Suprapubic skin (tissue), 4 donors: ENCODE measurements around the gene ZNF664. TPM values are rescaled to one million over a fixed set of nuclear protein-coding genes. Genes with fewer than 3 reads are reported as not detected.

Source experiments
- DNase-seq, 2 donors: peaks; one replicate each; pipeline ENCODE4 v3.0.0-alpha.2; 2019; ENCODE audit warnings: low spot score in 2 of 2
- H3K27ac ChIP-seq: fragments of 200-600 bp; sonication (generic); one replicate; pipeline ENCODE4 v1.5.1; 2019
- H3K27me3 ChIP-seq: fragments of 200-600 bp; sonication (generic); one replicate; pipeline ENCODE4 v1.5.1; 2019
- H3K36me3 ChIP-seq: fragments of 200-600 bp; sonication (generic); one replicate; pipeline ENCODE4 v1.5.1; 2019
- H3K4me1 ChIP-seq: fragments of 200-600 bp; sonication (generic); one replicate; pipeline ENCODE4 v1.5.1; 2019
- H3K4me3 ChIP-seq: fragments of 200-600 bp; sonication (generic); one replicate; pipeline ENCODE4 v1.5.1; 2019; ENCODE audit warnings: mild to moderate bottlenecking
- H3K9me3 ChIP-seq: fragments of 200-600 bp; sonication (generic); one replicate; pipeline ENCODE4 v1.5.1; 2019
- CTCF ChIP-seq, 2 donors: fragments of 200-600 bp in 1 of 2; fragments of 450-650 bp in 1 of 2; sonication (generic) in 1 of 2; IDR thresholded peaks; one replicate each; pipeline ENCODE4 v1.5.1; 2016 to 2019; ENCODE audit warnings: antibody characterized with exemption in 2 of 2, mild to moderate bottlenecking in 1 of 2, moderate library complexity in 1 of 2
- EP300 ChIP-seq: sonication (generic); formaldehyde crosslinking; IDR thresholded peaks from one replicate; pipeline ENCODE4 v1.6.1; 2017; ENCODE audit warnings: antibody characterized with exemption
- POLR2A ChIP-seq, 2 donors: fragments of 450-650 bp; IDR thresholded peaks; one replicate each; pipeline ENCODE4 v1.6.1; 2017; ENCODE audit warnings: antibody characterized with exemption in 2 of 2, mild to moderate bottlenecking in 2 of 2, moderate library complexity in 2 of 2
- POLR2AphosphoS5 ChIP-seq, 3 donors: sonication (generic); formaldehyde crosslinking; IDR thresholded peaks; one replicate each; pipeline ENCODE4 v1.6.1; 2017; ENCODE audit warnings: antibody characterized with exemption in 3 of 3
- WGBS: methylation state at CpG from one replicate; pipeline ENCODE4 v1.1.5; 2018; 5-methylcytosine and 5-hydroxymethylcytosine counted together
- total RNA-seq, 4 donors: library from RNA; depleted of rRNA; stranded (reverse); fragments of >200 nt; gene quantifications; one replicate each; pipeline ENCODE4 v1.1.0, GENCODE V29; 2016

Gene ZNF664
- total RNA-seq, 4 donors from 2014 or later = 29.6 to 39.6 (median 32.8) TPM

GRCh38 chr12:123987022-123987421 is 14.0 kb downstream of the ZNF664 start:
- no peaks in the 10 kb centered on the region for H3K9me3 ChIP-seq
- no peak overlapping the region for H3K4me3 ChIP-seq
- DNase-seq = no peak
- peaks cover 27% of the 10 kb centered on the region for H3K36me3 ChIP-seq
- no peaks in the 10 kb centered on the region for H3K27me3 ChIP-seq
- peaks cover 17% of the 10 kb centered on the region for H3K4me1 ChIP-seq
- TF ChIP-seq CTCF (IDR thresholded peaks at IDR 0.05) (no peak), POLR2AphosphoS5 (IDR thresholded peaks at IDR 0.05) (no peak), EP300 (no peak), POLR2A (IDR thresholded peaks at IDR 0.05) (no peak)
- H3K27ac ChIP-seq = no peak overlapping the region
- WGBS = 86% methylated on average over 2 of the region's 2 CpGs

GRCh38 chr12:123989168-123989567 is 16.2 kb downstream of the ZNF664 start:
- H3K27ac ChIP-seq = no peak overlapping the region
- H3K27me3 ChIP-seq = no peaks in the 10 kb centered on the region
- DNase-seq = no peak
- H3K36me3 ChIP-seq = peaks cover 19% of the 10 kb centered on the region
- TF ChIP-seq POLR2A (IDR thresholded peaks at IDR 0.05) = no peak
- no peak for TF ChIP-seq CTCF (IDR thresholded peaks at IDR 0.05)
- no peak for TF ChIP-seq EP300
- TF ChIP-seq POLR2AphosphoS5 (IDR thresholded peaks at IDR 0.05) = no peak
- peaks cover 23% of the 10 kb centered on the region for H3K4me1 ChIP-seq
- WGBS = 95% methylated on average over 5 of the region's 5 CpGs
- H3K9me3 ChIP-seq = no peaks in the 10 kb centered on the region
- H3K4me3 ChIP-seq = no peak overlapping the region

GRCh38 chr12:123989753-123990152 is 16.7 kb downstream of the ZNF664 start:
- no peaks in the 10 kb centered on the region for H3K27me3 ChIP-seq
- H3K27ac ChIP-seq = no peak overlapping the region
- H3K4me3 ChIP-seq = no peak overlapping the region
- H3K9me3 ChIP-seq = no peaks in the 10 kb centered on the region
- DNase-seq = no peak
- H3K36me3 ChIP-seq = peaks cover 19% of the 10 kb centered on the region
- TF ChIP-seq POLR2AphosphoS5 (IDR thresholded peaks at IDR 0.05) = no peak
- WGBS = 87% methylated on average over 1 of the region's 1 CpG
- H3K4me1 ChIP-seq = peaks cover 23% of the 10 kb centered on the region

- WGBS = 73% methylated on average over 4 of the region's 4 CpGs
- H3K36me3 ChIP-seq = peaks cover 19% of the 10 kb centered on the region
- TF ChIP-seq CTCF (IDR thresholded peaks at IDR 0.05) = no peak
- TF ChIP-seq EP300 = no peak
- no peak for TF ChIP-seq POLR2A (IDR thresholded peaks at IDR 0.05)
- TF ChIP-seq POLR2AphosphoS5 (IDR thresholded peaks at IDR 0.05) = no peak
- H3K27me3 ChIP-seq = no peaks in the 10 kb centered on the region
- H3K4me1 ChIP-seq = peaks cover 28% of the 10 kb centered on the region
- no peaks in the 10 kb centered on the region for H3K9me3 ChIP-seq
- no peak overlapping the region for H3K4me3 ChIP-seq
- no peak for DNase-seq
- H3K27ac ChIP-seq = no peak overlapping the region
Measured at GRCh38 chr12:123990511-123990910, 17.5 kb downstream of the ZNF664 start.

GRCh38 chr12:123991372-123991951 is 18.4 kb downstream of the ZNF664 start:
- WGBS = 42% methylated on average over 2 of the region's 2 CpGs
- no peaks in the 10 kb centered on the region for H3K27me3 ChIP-seq
- no peak overlapping the region for H3K27ac ChIP-seq
- peaks cover 19% of the 10 kb centered on the region for H3K36me3 ChIP-seq
- H3K9me3 ChIP-seq = no peaks in the 10 kb centered on the region
- H3K4me1 ChIP-seq = peaks cover 33% of the 10 kb centered on the region
- no peak for DNase-seq
- TF ChIP-seq CTCF (IDR thresholded peaks at IDR 0.05) = no peak
- TF ChIP-seq POLR2AphosphoS5 (IDR thresholded peaks at IDR 0.05) = no peak
- TF ChIP-seq EP300 = no peak
- no peak for TF ChIP-seq POLR2A (IDR thresholded peaks at IDR 0.05)
- no peak overlapping the region for H3K4me3 ChIP-seq
